Liver (tissue), 9 donors: ENCODE measurements around the gene MYL6. TPM values are rescaled to one million over a fixed set of nuclear protein-coding genes. Genes with fewer than 3 reads are reported as not detected.

ENCODE experiments used
- DNase-seq: peaks from one replicate; pipeline ENCODE4 v3.0.0-alpha.2; 2017; ENCODE audit warnings: low spot score
- H3K27ac ChIP-seq, 2 donors: one replicate each; pipeline ENCODE4 v1.7.0; 2013; ENCODE audit warnings: inconsistent platforms in 2 of 2, low read length in 2 of 2, control low read depth in 1 of 2, low read depth in 1 of 2, mild to moderate bottlenecking in 1 of 2
- H3K27me3 ChIP-seq, 4 donors: one replicate each; pipeline versions ENCODE4 v1.6.1 to v1.7.0; 2013; ENCODE audit warnings: low read length in 3 of 4, inconsistent platforms in 1 of 4, mild to moderate bottlenecking in 1 of 4, moderate library complexity in 1 of 4; ENCODE audit not compliant: control insufficient read depth in 4 of 4, insufficient read depth in 4 of 4
- H3K36me3 ChIP-seq, 4 donors: one replicate each; pipeline versions ENCODE4 v1.6.1 to v1.7.0; 2013; ENCODE audit warnings: low read length in 3 of 4, mild to moderate bottlenecking in 3 of 4, low read depth in 1 of 4, moderate library complexity in 1 of 4; ENCODE audit not compliant: control insufficient read depth in 4 of 4, insufficient read depth in 3 of 4
- H3K4me1 ChIP-seq, 4 donors: one replicate each; pipeline versions ENCODE4 v1.6.1 to v1.7.0; 2013; ENCODE audit warnings: low read length in 3 of 4, mild to moderate bottlenecking in 3 of 4, moderate library complexity in 1 of 4; ENCODE audit not compliant: control insufficient read depth in 4 of 4, insufficient read depth in 4 of 4
- H3K4me3 ChIP-seq, 3 donors: one replicate each; pipeline versions ENCODE4 v1.6.1 to v1.7.0; 2013; ENCODE audit warnings: low read length in 3 of 3, control low read depth in 1 of 3, low read depth in 1 of 3, mild to moderate bottlenecking in 1 of 3
- H3K9ac ChIP-seq, 2 donors: one replicate each; pipeline ENCODE4 v1.7.0; 2013; ENCODE audit warnings: low read length in 2 of 2, mild to moderate bottlenecking in 2 of 2, moderate library complexity in 2 of 2, control low read depth in 1 of 2, low read depth in 1 of 2
- H3K9me3 ChIP-seq, 4 donors: one replicate each; pipeline versions ENCODE4 v1.6.1 to v1.7.0; 2013; ENCODE audit warnings: low read length in 3 of 4; ENCODE audit not compliant: control insufficient read depth in 4 of 4
- ATF3 ChIP-seq: IDR thresholded peaks from 2 replicates; pipeline ENCODE4 v1.6.1; 2016; ENCODE audit warnings: antibody characterized with exemption
- CTCF ChIP-seq: fragments of 150-350 bp; IDR thresholded peaks from 2 replicates; pipeline ENCODE4 v1.5.1; 2017; ENCODE audit warnings: improper control_type of control experiment, low read depth, low read length; ENCODE audit not compliant: missing input control
- EGR1 ChIP-seq, 2 donors: IDR thresholded peaks; 2 replicates each; pipeline ENCODE4 v1.6.1; 2016 to 2018; ENCODE audit warnings: antibody characterized with exemption in 2 of 2, low read depth in 2 of 2
- FOXA1 ChIP-seq: IDR thresholded peaks from 2 replicates; pipeline ENCODE4 v1.6.1; 2016; ENCODE audit warnings: antibody characterized with exemption
- FOXA2 ChIP-seq: IDR thresholded peaks from 2 replicates; pipeline ENCODE4 v1.6.1; 2016; ENCODE audit warnings: antibody characterized with exemption
- HNF4A ChIP-seq, 2 donors: conservative IDR thresholded peaks; 2 replicates each; pipeline ENCODE4 v1.6.1; 2016; ENCODE audit warnings: antibody characterized with exemption in 2 of 2, mild to moderate bottlenecking in 2 of 2
- HNF4G ChIP-seq: IDR thresholded peaks from 2 replicates; pipeline ENCODE4 v1.6.1; 2016; ENCODE audit warnings: antibody characterized with exemption
- JUND ChIP-seq, 2 donors: IDR thresholded peaks; 2 replicates each; pipeline ENCODE4 v1.6.1; 2016; ENCODE audit warnings: antibody characterized with exemption in 2 of 2
- MAX ChIP-seq: IDR thresholded peaks from 2 replicates; pipeline ENCODE4 v1.6.1; 2016; ENCODE audit warnings: antibody characterized with exemption
- NR2F2 ChIP-seq: IDR thresholded peaks from 2 replicates; pipeline ENCODE4 v1.6.1; 2016; ENCODE audit warnings: antibody characterized with exemption
- RAD21 ChIP-seq, 2 donors: IDR thresholded peaks; 2 replicates each; pipeline ENCODE4 v1.6.1; 2016; ENCODE audit warnings: antibody characterized with exemption in 2 of 2, mild to moderate bottlenecking in 2 of 2
- RXRA ChIP-seq, 2 donors: IDR thresholded peaks; 2 replicates each; pipeline ENCODE4 v1.6.1; 2017 to 2018; ENCODE audit warnings: antibody characterized with exemption in 2 of 2, mild to moderate bottlenecking in 1 of 2
- SP1 ChIP-seq: IDR thresholded peaks from 2 replicates; pipeline ENCODE4 v1.6.1; 2018; ENCODE audit warnings: antibody characterized with exemption, mild to moderate bottlenecking
- TAF1 ChIP-seq: conservative IDR thresholded peaks from 2 replicates; pipeline ENCODE4 v1.6.1; 2016; ENCODE audit warnings: antibody characterized with exemption, mild to moderate bottlenecking
- YY1 ChIP-seq: IDR thresholded peaks from 2 replicates; pipeline ENCODE4 v1.6.1; 2016; ENCODE audit warnings: antibody characterized with exemption, mild to moderate bottlenecking
- WGBS: extraction: QIAGEN DNeasy Blood & Tissue Kit; methylation state at CpG from one replicate; pipeline ENCODE4 v1.1.7; 2013; 5-methylcytosine and 5-hydroxymethylcytosine counted together
- polyA plus RNA-seq, 2 donors: library from polyadenylated mRNA; stranded (reverse) in 1 of 2; unstranded in 1 of 2; fragments of 200-250 nt in 1 of 2; fragments of >200 nt in 1 of 2; fragmentation: Nextera tagmentation in 1 of 2; extraction: Ambion mirVana in 1 of 2; gene quantifications; one replicate each; pipeline versions ENCODE4 v1.2.1 to v1.2.3, GENCODE V29; 2013 to 2015
- total RNA-seq, 2 donors: library from RNA; depleted of rRNA; stranded (reverse); fragments of >200 nt; gene quantifications; one replicate each; pipeline ENCODE4 v1.2.3, GENCODE V29; 2014
- TF ChIP-seq, protein P1 (sequence below): IDR thresholded peaks from 2 replicates; pipeline ENCODE4 v1.6.1; 2016; ENCODE audit warnings: antibody characterized with exemption
- TF ChIP-seq, protein P2 (sequence below): IDR thresholded peaks from 2 replicates; pipeline ENCODE4 v1.6.1; 2016; ENCODE audit warnings: antibody characterized with exemption, mild to moderate bottlenecking
- donor health status: healthy.
- donor health status: healthy.
- donor health status: healthy.
- donor health status: healthy.
- donor health status: healthy.

Gene MYL6
- total and polyA plus RNA-seq, 4 donors, result 298 to 975 (median 624) TPM

DNA sequence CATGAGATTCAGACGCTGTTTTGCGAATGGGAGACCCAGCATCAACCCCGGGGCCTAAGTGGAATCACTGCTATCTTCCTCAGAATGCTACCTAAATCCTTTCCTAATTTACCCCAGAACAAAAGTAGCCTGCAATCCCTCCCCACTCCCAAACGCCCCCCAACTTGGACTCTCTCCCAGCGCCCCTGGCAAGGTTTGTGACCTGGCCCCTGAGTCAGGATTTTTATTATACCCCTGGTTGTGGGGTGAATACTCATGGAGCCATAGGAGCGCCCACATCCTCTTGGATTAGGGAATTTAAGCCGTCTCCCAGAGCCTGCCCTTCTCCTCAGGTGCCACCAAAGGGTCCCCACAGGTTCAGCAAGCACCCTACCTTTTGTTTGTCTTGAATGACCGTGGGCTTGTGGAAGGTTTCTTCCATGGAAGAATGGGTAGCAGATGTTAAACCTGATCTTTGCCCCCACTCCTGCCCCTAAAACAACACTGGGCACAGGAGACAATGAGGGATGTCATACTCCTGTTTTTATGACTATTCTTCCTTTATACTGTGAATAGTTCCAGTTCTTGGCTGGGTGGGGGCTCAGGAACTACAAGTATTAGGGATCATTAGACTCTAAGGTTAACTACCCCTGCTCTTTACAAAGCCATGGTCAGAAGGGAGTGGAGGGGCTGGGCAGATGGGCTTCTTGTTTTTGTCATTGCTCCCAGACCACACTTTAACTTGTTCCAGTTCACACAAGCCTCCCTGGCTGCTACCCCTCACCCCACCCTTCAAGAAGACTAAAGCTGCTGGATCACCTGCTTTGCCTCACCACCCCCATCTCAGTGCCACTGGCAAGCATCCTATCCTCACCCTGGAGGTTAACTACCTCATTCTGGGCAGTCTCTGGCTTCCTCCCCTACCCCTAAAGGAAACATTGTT is 5.1 kb upstream of the MYL6 start:
- peak overlapping the region; percentile 4 to 83 (median 79) for H3K4me3 ChIP-seq
- peak overlapping the region; percentile 76 to 86 for H3K9ac ChIP-seq
- WGBS, result 18% methylated on average over 8 of the region's 8 CpGs
- H3K4me1 ChIP-seq, result peaks cover 9 to 37% (median 28%) of the 10 kb centered on the region in 4 donors
- no peak for TF ChIP-seq RAD21 (IDR thresholded peaks at IDR 0.05)
- TF ChIP-seq FOXA2, result no peak
- no peak for TF ChIP-seq FOXA1
- TF ChIP-seq, protein P1, sequence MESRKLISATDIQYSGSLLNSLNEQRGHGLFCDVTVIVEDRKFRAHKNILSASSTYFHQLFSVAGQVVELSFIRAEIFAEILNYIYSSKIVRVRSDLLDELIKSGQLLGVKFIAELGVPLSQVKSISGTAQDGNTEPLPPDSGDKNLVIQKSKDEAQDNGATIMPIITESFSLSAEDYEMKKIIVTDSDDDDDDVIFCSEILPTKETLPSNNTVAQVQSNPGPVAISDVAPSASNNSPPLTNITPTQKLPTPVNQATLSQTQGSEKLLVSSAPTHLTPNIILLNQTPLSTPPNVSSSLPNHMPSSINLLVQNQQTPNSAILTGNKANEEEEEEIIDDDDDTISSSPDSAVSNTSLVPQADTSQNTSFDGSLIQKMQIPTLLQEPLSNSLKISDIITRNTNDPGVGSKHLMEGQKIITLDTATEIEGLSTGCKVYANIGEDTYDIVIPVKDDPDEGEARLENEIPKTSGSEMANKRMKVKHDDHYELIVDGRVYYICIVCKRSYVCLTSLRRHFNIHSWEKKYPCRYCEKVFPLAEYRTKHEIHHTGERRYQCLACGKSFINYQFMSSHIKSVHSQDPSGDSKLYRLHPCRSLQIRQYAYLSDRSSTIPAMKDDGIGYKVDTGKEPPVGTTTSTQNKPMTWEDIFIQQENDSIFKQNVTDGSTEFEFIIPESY, result no peak
- no peak for TF ChIP-seq NR2F2
- no peak for TF ChIP-seq TAF1
- no peak for TF ChIP-seq CTCF
- TF ChIP-seq HNF4G, result no peak
- TF ChIP-seq, protein P2, sequence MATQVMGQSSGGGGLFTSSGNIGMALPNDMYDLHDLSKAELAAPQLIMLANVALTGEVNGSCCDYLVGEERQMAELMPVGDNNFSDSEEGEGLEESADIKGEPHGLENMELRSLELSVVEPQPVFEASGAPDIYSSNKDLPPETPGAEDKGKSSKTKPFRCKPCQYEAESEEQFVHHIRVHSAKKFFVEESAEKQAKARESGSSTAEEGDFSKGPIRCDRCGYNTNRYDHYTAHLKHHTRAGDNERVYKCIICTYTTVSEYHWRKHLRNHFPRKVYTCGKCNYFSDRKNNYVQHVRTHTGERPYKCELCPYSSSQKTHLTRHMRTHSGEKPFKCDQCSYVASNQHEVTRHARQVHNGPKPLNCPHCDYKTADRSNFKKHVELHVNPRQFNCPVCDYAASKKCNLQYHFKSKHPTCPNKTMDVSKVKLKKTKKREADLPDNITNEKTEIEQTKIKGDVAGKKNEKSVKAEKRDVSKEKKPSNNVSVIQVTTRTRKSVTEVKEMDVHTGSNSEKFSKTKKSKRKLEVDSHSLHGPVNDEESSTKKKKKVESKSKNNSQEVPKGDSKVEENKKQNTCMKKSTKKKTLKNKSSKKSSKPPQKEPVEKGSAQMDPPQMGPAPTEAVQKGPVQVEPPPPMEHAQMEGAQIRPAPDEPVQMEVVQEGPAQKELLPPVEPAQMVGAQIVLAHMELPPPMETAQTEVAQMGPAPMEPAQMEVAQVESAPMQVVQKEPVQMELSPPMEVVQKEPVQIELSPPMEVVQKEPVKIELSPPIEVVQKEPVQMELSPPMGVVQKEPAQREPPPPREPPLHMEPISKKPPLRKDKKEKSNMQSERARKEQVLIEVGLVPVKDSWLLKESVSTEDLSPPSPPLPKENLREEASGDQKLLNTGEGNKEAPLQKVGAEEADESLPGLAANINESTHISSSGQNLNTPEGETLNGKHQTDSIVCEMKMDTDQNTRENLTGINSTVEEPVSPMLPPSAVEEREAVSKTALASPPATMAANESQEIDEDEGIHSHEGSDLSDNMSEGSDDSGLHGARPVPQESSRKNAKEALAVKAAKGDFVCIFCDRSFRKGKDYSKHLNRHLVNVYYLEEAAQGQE, result no peak
- no peak for TF ChIP-seq MAX
- TF ChIP-seq RXRA (IDR thresholded peaks at IDR 0.05), result no peak
- TF ChIP-seq SP1, result no peak
- no peak for TF ChIP-seq HNF4A (conservative IDR thresholded peaks at IDR 0.05)
- no peaks in the 10 kb centered on the region for H3K27me3 ChIP-seq
- H3K36me3 ChIP-seq, result no peaks in the 10 kb centered on the region
- H3K27ac ChIP-seq, result peak overlapping the region; percentile 88 to 98
- H3K9me3 ChIP-seq, result no peaks in the 10 kb centered on the region
- DNase-seq, result no peak

- H3K27ac ChIP-seq, result no peak overlapping the region
- no peaks in the 10 kb centered on the region for H3K36me3 ChIP-seq
- no peak overlapping the region for H3K9ac ChIP-seq
- DNase-seq, result no peak
- 86% methylated on average over 5 of the region's 5 CpGs for WGBS
- H3K9me3 ChIP-seq, result no peaks in the 10 kb centered on the region
- H3K27me3 ChIP-seq, result no peaks in the 10 kb centered on the region
- H3K4me1 ChIP-seq, result peaks cover 9 to 37% (median 28%) of the 10 kb centered on the region in 4 donors
- H3K4me3 ChIP-seq, result no peak overlapping the region
- TF ChIP-seq, protein P1, result no peak
- TF ChIP-seq HNF4A (conservative IDR thresholded peaks at IDR 0.05) (no peak), CTCF (no peak), ATF3 (no peak), RAD21 (IDR thresholded peaks at IDR 0.05) (no peak), HNF4G (no peak), EGR1 (IDR thresholded peaks at IDR 0.05; ENCODE audit: low read depth in 2 of 2) (no peak), FOXA2 (no peak), NR2F2 (no peak), JUND (IDR thresholded peaks at IDR 0.05) (no peak), SP1 (no peak), MAX (no peak), FOXA1 (no peak), YY1 (no peak)
These were observed 4.5 kb upstream of the MYL6 start for GRCh38 chr12:56153678-56154065.
